K562 (cell line): Measurements from ENCODE around the gene SUPT5H. TPM values are rescaled to one million over a fixed set of nuclear protein-coding genes. Genes with fewer than 3 reads are reported as not detected.

Experiments
- CHD2 ChIP-seq: IDR thresholded peaks from 2 replicates; pipeline ENCODE4 v1.6.1; 2011; ENCODE audit warnings: low read depth, low read length
- DDX20 ChIP-seq: fragments of 450-650 bp; IDR thresholded peaks from 2 replicates; pipeline ENCODE4 v1.6.1; 2016; ENCODE audit warnings: missing genetic modification characterization, low read depth, mild to moderate bottlenecking, missing compliant biosample characterization, moderate library complexity
- EP400 ChIP-seq: fragments of 450-650 bp; IDR thresholded peaks from 2 replicates; pipeline ENCODE4 v1.6.1; 2017; ENCODE audit warnings: antibody characterized with exemption, mild to moderate bottlenecking, moderate library complexity
- GTF2E2 ChIP-seq: fragments of 200-800 bp; sonication (Bioruptor generic); IDR thresholded peaks from 2 replicates; pipeline ENCODE4 v1.6.1; 2016; ENCODE audit warnings: missing genetic modification characterization, missing compliant biosample characterization
- HDAC2 ChIP-seq: fragments of 450-650 bp; IDR thresholded peaks from 2 replicates; pipeline ENCODE4 v1.6.1; 2016; ENCODE audit warnings: mild to moderate bottlenecking
- HDAC8 ChIP-seq: fragments of 450-650 bp; IDR thresholded peaks from 2 replicates; pipeline ENCODE4 v1.6.1; 2016; ENCODE audit warnings: mild to moderate bottlenecking, missing genetic modification characterization, moderate library complexity, missing compliant biosample characterization
- HMG20B ChIP-seq: fragments of 250-450 bp; sonication (Bioruptor Pico); IDR thresholded peaks from 2 replicates; pipeline ENCODE4 v1.5.0; 2021; ENCODE audit warnings: mild to moderate bottlenecking
- JUN ChIP-seq, 2 experiments: sonication (generic) in 1 of 2; formaldehyde crosslinking in 1 of 2; IDR thresholded peaks; 2 replicates each; pipeline versions ENCODE4 v1.6.1 to v1.8.0; 2012 to 2022; ENCODE audit warnings: borderline replicate concordance in 2 of 2, mild to moderate bottlenecking in 2 of 2, improper control_type of control experiment in 1 of 2, low read depth in 1 of 2, low read length in 1 of 2, missing genetic modification reagents in 1 of 2
- KDM1A ChIP-seq, 2 experiments: fragments of 450-650 bp; IDR thresholded peaks; 2 replicates each; pipeline ENCODE4 v1.6.1; 2016; ENCODE audit warnings: mild to moderate bottlenecking in 2 of 2
- SAFB2 ChIP-seq: fragments of 200-400 bp; formaldehyde crosslinking; IDR thresholded peaks from 2 replicates; pipeline ENCODE4 v1.6.1; 2018; ENCODE audit warnings: borderline replicate concordance, low read length, low read depth, moderate library complexity; ENCODE audit not compliant: severe bottlenecking
- ZC3H4 ChIP-seq: sonication (generic); formaldehyde crosslinking; IDR thresholded peaks from 2 replicates; pipeline ENCODE4 v1.9.0; 2021; ENCODE audit warnings: missing genetic modification reagents, borderline replicate concordance
- polyA plus RNA-seq, 8 experiments: library from polyadenylated mRNA; depleted of rRNA in 4 of 8; stranded (reverse) in 5 of 8; unstranded in 3 of 8; fragments of >200 nt; fragmentation: Nextera tagmentation in 2 of 8; fragmentation: Illumina TruSeq in 1 of 8; extraction: Ambion mirVana in 2 of 8; extraction: Trizol in 1 of 8; gene quantifications; 2 replicates each; pipeline versions ENCODE4 v1.2.1 to v1.2.3, GENCODE V29; 2011 to 2014; ENCODE audit warnings: inconsistent platforms in 1 of 8, missing spikeins in 1 of 8
- total RNA-seq, 7 experiments: library from RNA; depleted of rRNA in 6 of 7; stranded (reverse); fragments of >200 nt in 6 of 7; fragmentation: Illumina TruSeq in 2 of 7; extraction: Trizol in 2 of 7; gene quantifications; 2 replicates each; pipeline versions ENCODE4 v1.2.1 to v1.2.3, GENCODE V29; 2011 to 2021; ENCODE audit warnings: low replicate concordance in 1 of 7
- TF ChIP-seq, protein P1 (sequence below): sonication (generic); formaldehyde crosslinking; IDR thresholded peaks from 2 replicates; pipeline ENCODE4 v1.8.0; 2022; ENCODE audit warnings: mild to moderate bottlenecking, missing genetic modification reagents
- TF ChIP-seq, protein P2 (sequence below): sonication (generic); IDR thresholded peaks from 2 replicates; pipeline ENCODE4 v1.6.1; 2016

SUPT5H gene
- total and polyA plus RNA-seq, 9 of the 15 experiments (the other 6 are each of a cell fraction or from before 2014, with no cell fraction given) = 13.3 to 85.9 (median 35.9) TPM

DNA sequence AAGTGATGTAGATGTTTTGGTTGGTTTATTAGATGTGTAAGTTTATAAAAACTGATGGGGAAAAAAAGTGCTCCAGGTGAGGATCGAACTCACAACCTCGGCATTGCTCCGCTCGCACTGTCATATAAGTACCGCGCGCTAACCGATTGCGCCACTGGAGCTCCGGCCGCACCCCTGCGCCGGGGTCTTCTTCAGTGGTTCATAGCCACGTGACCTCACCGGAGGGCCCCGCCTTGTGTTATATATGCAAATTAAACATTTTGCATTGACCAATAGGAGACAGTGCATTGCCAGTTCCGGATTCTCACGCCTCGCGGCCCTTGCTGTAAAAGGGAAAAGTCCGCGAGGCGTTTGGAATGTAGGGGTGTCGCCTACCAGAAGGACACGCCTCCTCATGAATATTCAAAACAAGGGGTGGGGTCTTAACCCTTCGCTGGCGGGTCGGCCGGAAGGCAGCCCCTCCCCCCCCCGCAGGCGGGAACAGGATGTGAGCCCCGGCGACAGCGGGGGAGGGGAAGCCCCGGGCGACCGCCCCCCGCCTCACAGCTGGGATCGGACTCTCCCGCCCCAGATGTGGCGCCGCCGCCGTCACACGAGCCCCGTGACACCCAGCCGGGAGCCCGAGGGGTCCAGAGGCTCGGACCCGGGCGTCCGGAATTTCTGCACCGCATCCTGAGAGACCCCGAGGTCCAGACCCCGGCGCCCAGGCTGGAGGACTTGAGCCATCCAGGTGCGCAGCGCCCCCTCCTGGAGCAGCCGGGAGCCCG is 33.1 kb upstream of the SUPT5H start, which contains the start of gene PLEKHG2 (continued):
- TF ChIP-seq, protein P1, sequence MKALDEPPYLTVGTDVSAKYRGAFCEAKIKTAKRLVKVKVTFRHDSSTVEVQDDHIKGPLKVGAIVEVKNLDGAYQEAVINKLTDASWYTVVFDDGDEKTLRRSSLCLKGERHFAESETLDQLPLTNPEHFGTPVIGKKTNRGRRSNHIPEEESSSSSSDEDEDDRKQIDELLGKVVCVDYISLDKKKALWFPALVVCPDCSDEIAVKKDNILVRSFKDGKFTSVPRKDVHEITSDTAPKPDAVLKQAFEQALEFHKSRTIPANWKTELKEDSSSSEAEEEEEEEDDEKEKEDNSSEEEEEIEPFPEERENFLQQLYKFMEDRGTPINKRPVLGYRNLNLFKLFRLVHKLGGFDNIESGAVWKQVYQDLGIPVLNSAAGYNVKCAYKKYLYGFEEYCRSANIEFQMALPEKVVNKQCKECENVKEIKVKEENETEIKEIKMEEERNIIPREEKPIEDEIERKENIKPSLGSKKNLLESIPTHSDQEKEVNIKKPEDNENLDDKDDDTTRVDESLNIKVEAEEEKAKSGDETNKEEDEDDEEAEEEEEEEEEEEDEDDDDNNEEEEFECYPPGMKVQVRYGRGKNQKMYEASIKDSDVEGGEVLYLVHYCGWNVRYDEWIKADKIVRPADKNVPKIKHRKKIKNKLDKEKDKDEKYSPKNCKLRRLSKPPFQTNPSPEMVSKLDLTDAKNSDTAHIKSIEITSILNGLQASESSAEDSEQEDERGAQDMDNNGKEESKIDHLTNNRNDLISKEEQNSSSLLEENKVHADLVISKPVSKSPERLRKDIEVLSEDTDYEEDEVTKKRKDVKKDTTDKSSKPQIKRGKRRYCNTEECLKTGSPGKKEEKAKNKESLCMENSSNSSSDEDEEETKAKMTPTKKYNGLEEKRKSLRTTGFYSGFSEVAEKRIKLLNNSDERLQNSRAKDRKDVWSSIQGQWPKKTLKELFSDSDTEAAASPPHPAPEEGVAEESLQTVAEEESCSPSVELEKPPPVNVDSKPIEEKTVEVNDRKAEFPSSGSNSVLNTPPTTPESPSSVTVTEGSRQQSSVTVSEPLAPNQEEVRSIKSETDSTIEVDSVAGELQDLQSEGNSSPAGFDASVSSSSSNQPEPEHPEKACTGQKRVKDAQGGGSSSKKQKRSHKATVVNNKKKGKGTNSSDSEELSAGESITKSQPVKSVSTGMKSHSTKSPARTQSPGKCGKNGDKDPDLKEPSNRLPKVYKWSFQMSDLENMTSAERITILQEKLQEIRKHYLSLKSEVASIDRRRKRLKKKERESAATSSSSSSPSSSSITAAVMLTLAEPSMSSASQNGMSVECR = peak; percentile 64
- TF ChIP-seq HDAC2 = 0 out of 2 replicates have a peak, but pooled peaks have one; percentile 30
- TF ChIP-seq EP400 = peak; percentile 84
- TF ChIP-seq HMG20B = no peak
- peak in 1 of 2 experiments; percentile 55; a peak in 1 of 4 replicates for TF ChIP-seq KDM1A (IDR thresholded peaks at IDR 0.05)
- TF ChIP-seq, protein P2, sequence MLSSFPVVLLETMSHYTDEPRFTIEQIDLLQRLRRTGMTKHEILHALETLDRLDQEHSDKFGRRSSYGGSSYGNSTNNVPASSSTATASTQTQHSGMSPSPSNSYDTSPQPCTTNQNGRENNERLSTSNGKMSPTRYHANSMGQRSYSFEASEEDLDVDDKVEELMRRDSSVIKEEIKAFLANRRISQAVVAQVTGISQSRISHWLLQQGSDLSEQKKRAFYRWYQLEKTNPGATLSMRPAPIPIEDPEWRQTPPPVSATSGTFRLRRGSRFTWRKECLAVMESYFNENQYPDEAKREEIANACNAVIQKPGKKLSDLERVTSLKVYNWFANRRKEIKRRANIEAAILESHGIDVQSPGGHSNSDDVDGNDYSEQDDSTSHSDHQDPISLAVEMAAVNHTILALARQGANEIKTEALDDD = no peak
- peak; percentile 38; the same call in 1 of the 2 replicates for TF ChIP-seq DDX20 (tag)
- TF ChIP-seq CHD2 = peak; percentile 87
- no peak; the same call in none of the 2 replicates for TF ChIP-seq GTF2E2 (tag)
- TF ChIP-seq ZC3H4 (CRISPR knock-in tag) = no peak
- peak; percentile 71; the same call in 1 of the 2 replicates for TF ChIP-seq JUN (IDR thresholded peaks at IDR 0.05; ENCODE audit: borderline replicate concordance, low read depth, low read length)
- no peak for TF ChIP-seq JUN (CRISPR knock-in tag; IDR thresholded peaks at IDR 0.05; ENCODE audit: borderline replicate concordance)
- TF ChIP-seq HDAC8 (tag) = no peak
- TF ChIP-seq SAFB2 = no peak
